ENCODE measurements around the gene JARID2.

JARID2 gene

GRCh38 chr6:15507221-15507620 lies 261.4 kb downstream of the JARID2 start:
- H3K27ac ChIP-seq (ENCODE audit: low read depth in 2 of 2, low read length in 2 of 2), result no peak overlapping the region
- no peaks in the 10 kb centered on the region for H3K27me3 ChIP-seq (ENCODE audit: control insufficient read depth in 2 of 2, insufficient read depth in 2 of 2, low read length in 2 of 2)
- H3K4me3 ChIP-seq (ENCODE audit: low read length in 2 of 2), result no peak overlapping the region
- H3K9ac ChIP-seq (ENCODE audit: low read depth in 1 of 2, low read length in 2 of 2), result no peak overlapping the region
- H3K4me1 ChIP-seq (ENCODE audit: control insufficient read depth in 2 of 2, insufficient read depth in 2 of 2, low read length in 2 of 2), result peaks cover 0 to 3% of the 10 kb centered on the region in 2 donors
- no peaks in the 10 kb centered on the region for H3K9me3 ChIP-seq (ENCODE audit: control insufficient read depth in 2 of 2, low read length in 2 of 2)
- peaks cover 42 to 59% of the 10 kb centered on the region in 2 donors for H3K36me3 ChIP-seq (ENCODE audit: control insufficient read depth in 2 of 2, insufficient read depth in 2 of 2, low read length in 2 of 2)

GRCh38 chr6:15507746-15508145 lies 261.9 kb downstream of the JARID2 start:
- peaks cover 0 to 3% of the 10 kb centered on the region in 2 donors for H3K4me1 ChIP-seq (ENCODE audit: control insufficient read depth in 2 of 2, insufficient read depth in 2 of 2, low read length in 2 of 2)
- H3K27ac ChIP-seq (ENCODE audit: low read depth in 2 of 2, low read length in 2 of 2), result no peak overlapping the region
- no peaks in the 10 kb centered on the region for H3K9me3 ChIP-seq (ENCODE audit: control insufficient read depth in 2 of 2, low read length in 2 of 2)
- peaks cover 42 to 56% of the 10 kb centered on the region in 2 donors for H3K36me3 ChIP-seq (ENCODE audit: control insufficient read depth in 2 of 2, insufficient read depth in 2 of 2, low read length in 2 of 2)
- H3K4me3 ChIP-seq (ENCODE audit: low read length in 2 of 2), result no peak overlapping the region
- no peaks in the 10 kb centered on the region for H3K27me3 ChIP-seq (ENCODE audit: control insufficient read depth in 2 of 2, insufficient read depth in 2 of 2, low read length in 2 of 2)
- H3K9ac ChIP-seq (ENCODE audit: low read depth in 1 of 2, low read length in 2 of 2), result no peak overlapping the region

GRCh38 chr6:15508441-15508871 lies 262.6 kb downstream of the JARID2 start:
- H3K9me3 ChIP-seq (ENCODE audit: control insufficient read depth in 2 of 2, low read length in 2 of 2), result no peaks in the 10 kb centered on the region
- H3K4me1 ChIP-seq (ENCODE audit: control insufficient read depth in 2 of 2, insufficient read depth in 2 of 2, low read length in 2 of 2), result peaks cover 0 to 3% of the 10 kb centered on the region in 2 donors
- H3K9ac ChIP-seq (ENCODE audit: low read depth in 1 of 2, low read length in 2 of 2), result no peak overlapping the region
- no peak overlapping the region for H3K4me3 ChIP-seq (ENCODE audit: low read length in 2 of 2)
- H3K36me3 ChIP-seq (ENCODE audit: control insufficient read depth in 2 of 2, insufficient read depth in 2 of 2, low read length in 2 of 2), result peaks cover 47 to 60% of the 10 kb centered on the region in 2 donors
- no peak overlapping the region for H3K27ac ChIP-seq (ENCODE audit: low read depth in 2 of 2, low read length in 2 of 2)
- H3K27me3 ChIP-seq (ENCODE audit: control insufficient read depth in 2 of 2, insufficient read depth in 2 of 2, low read length in 2 of 2), result no peaks in the 10 kb centered on the region

GRCh38 chr6:15508931-15509330 lies 263.1 kb downstream of the JARID2 start:
- no peaks in the 10 kb centered on the region for H3K27me3 ChIP-seq (ENCODE audit: control insufficient read depth in 2 of 2, insufficient read depth in 2 of 2, low read length in 2 of 2)
- H3K9me3 ChIP-seq (ENCODE audit: control insufficient read depth in 2 of 2, low read length in 2 of 2), result no peaks in the 10 kb centered on the region
- H3K4me3 ChIP-seq (ENCODE audit: low read length in 2 of 2), result no peak overlapping the region
- peaks cover 49 to 65% of the 10 kb centered on the region in 2 donors for H3K36me3 ChIP-seq (ENCODE audit: control insufficient read depth in 2 of 2, insufficient read depth in 2 of 2, low read length in 2 of 2)
- no peak overlapping the region for H3K9ac ChIP-seq (ENCODE audit: low read depth in 1 of 2, low read length in 2 of 2)
- no peak overlapping the region for H3K27ac ChIP-seq (ENCODE audit: low read depth in 2 of 2, low read length in 2 of 2)
- H3K4me1 ChIP-seq (ENCODE audit: control insufficient read depth in 2 of 2, insufficient read depth in 2 of 2, low read length in 2 of 2), result peaks cover 0 to 3% of the 10 kb centered on the region in 2 donors

GRCh38 chr6:15509335-15509933 lies 263.6 kb downstream of the JARID2 start:
- Histone ChIP-seq H3K27ac (ENCODE audit: low read depth in 2 of 2, low read length in 2 of 2) (no peak overlapping the region), H3K4me3 (ENCODE audit: low read length in 2 of 2) (no peak overlapping the region), H3K9me3 (ENCODE audit: control insufficient read depth in 2 of 2, low read length in 2 of 2) (no peaks in the 10 kb centered on the region), H3K36me3 (ENCODE audit: control insufficient read depth in 2 of 2, insufficient read depth in 2 of 2, low read length in 2 of 2) (peaks cover 52 to 70% of the 10 kb centered on the region in 2 donors), H3K9ac (ENCODE audit: low read depth in 1 of 2, low read length in 2 of 2) (no peak overlapping the region), H3K27me3 (ENCODE audit: control insufficient read depth in 2 of 2, insufficient read depth in 2 of 2, low read length in 2 of 2) (no peaks in the 10 kb centered on the region), H3K4me1 (ENCODE audit: control insufficient read depth in 2 of 2, insufficient read depth in 2 of 2, low read length in 2 of 2) (peaks cover 0 to 3% of the 10 kb centered on the region in 2 donors)

GRCh38 chr6:15510121-15510520 lies 264.3 kb downstream of the JARID2 start:
- Histone ChIP-seq H3K27ac (ENCODE audit: low read depth in 2 of 2, low read length in 2 of 2) (no peak overlapping the region), H3K9ac (ENCODE audit: low read depth in 1 of 2, low read length in 2 of 2) (no peak overlapping the region), H3K36me3 (ENCODE audit: control insufficient read depth in 2 of 2, insufficient read depth in 2 of 2, low read length in 2 of 2) (peaks cover 53 to 76% of the 10 kb centered on the region in 2 donors), H3K4me3 (ENCODE audit: low read length in 2 of 2) (no peak overlapping the region), H3K9me3 (ENCODE audit: control insufficient read depth in 2 of 2, low read length in 2 of 2) (no peaks in the 10 kb centered on the region), H3K27me3 (ENCODE audit: control insufficient read depth in 2 of 2, insufficient read depth in 2 of 2, low read length in 2 of 2) (no peaks in the 10 kb centered on the region), H3K4me1 (ENCODE audit: control insufficient read depth in 2 of 2, insufficient read depth in 2 of 2, low read length in 2 of 2) (peaks cover 0 to 3% of the 10 kb centered on the region in 2 donors)

- Histone ChIP-seq H3K9me3 (ENCODE audit: control insufficient read depth in 2 of 2, low read length in 2 of 2) (no peaks in the 10 kb centered on the region), H3K27me3 (ENCODE audit: control insufficient read depth in 2 of 2, insufficient read depth in 2 of 2, low read length in 2 of 2) (no peaks in the 10 kb centered on the region), H3K4me1 (ENCODE audit: control insufficient read depth in 2 of 2, insufficient read depth in 2 of 2, low read length in 2 of 2) (peaks cover 0 to under 1% of the 10 kb centered on the region in 2 donors), H3K36me3 (ENCODE audit: control insufficient read depth in 2 of 2, insufficient read depth in 2 of 2, low read length in 2 of 2) (peaks cover 51 to 73% of the 10 kb centered on the region in 2 donors), H3K4me3 (ENCODE audit: low read length in 2 of 2) (no peak overlapping the region), H3K9ac (ENCODE audit: low read depth in 1 of 2, low read length in 2 of 2) (no peak overlapping the region), H3K27ac (ENCODE audit: low read depth in 2 of 2, low read length in 2 of 2) (no peak overlapping the region)
Measured at GRCh38 chr6:15510536-15511247, 264.8 kb downstream of the JARID2 start.

- no peaks in the 10 kb centered on the region for H3K27me3 ChIP-seq (ENCODE audit: control insufficient read depth in 2 of 2, insufficient read depth in 2 of 2, low read length in 2 of 2)
- no peaks in the 10 kb centered on the region for H3K4me1 ChIP-seq (ENCODE audit: control insufficient read depth in 2 of 2, insufficient read depth in 2 of 2, low read length in 2 of 2)
- no peak overlapping the region for H3K9ac ChIP-seq (ENCODE audit: low read depth in 1 of 2, low read length in 2 of 2)
- H3K4me3 ChIP-seq (ENCODE audit: low read length in 2 of 2), result no peak overlapping the region
- no peak overlapping the region for H3K27ac ChIP-seq (ENCODE audit: low read depth in 2 of 2, low read length in 2 of 2)
- H3K9me3 ChIP-seq (ENCODE audit: control insufficient read depth in 2 of 2, low read length in 2 of 2), result no peaks in the 10 kb centered on the region
- peaks cover 45 to 67% of the 10 kb centered on the region in 2 donors for H3K36me3 ChIP-seq (ENCODE audit: control insufficient read depth in 2 of 2, insufficient read depth in 2 of 2, low read length in 2 of 2)
Measured at GRCh38 chr6:15511248-15512125, 265.6 kb downstream of the JARID2 start.

- Histone ChIP-seq H3K4me1 (ENCODE audit: control insufficient read depth in 2 of 2, insufficient read depth in 2 of 2, low read length in 2 of 2) (no peaks in the 10 kb centered on the region), H3K9me3 (ENCODE audit: control insufficient read depth in 2 of 2, low read length in 2 of 2) (no peaks in the 10 kb centered on the region), H3K36me3 (ENCODE audit: control insufficient read depth in 2 of 2, insufficient read depth in 2 of 2, low read length in 2 of 2) (peaks cover 40 to 64% of the 10 kb centered on the region in 2 donors), H3K27me3 (ENCODE audit: control insufficient read depth in 2 of 2, insufficient read depth in 2 of 2, low read length in 2 of 2) (no peaks in the 10 kb centered on the region), H3K4me3 (ENCODE audit: low read length in 2 of 2) (no peak overlapping the region), H3K9ac (ENCODE audit: low read depth in 1 of 2, low read length in 2 of 2) (no peak overlapping the region), H3K27ac (ENCODE audit: low read depth in 2 of 2, low read length in 2 of 2) (no peak overlapping the region)
Measured at GRCh38 chr6:15512126-15512525, 266.3 kb downstream of the JARID2 start.

GRCh38 chr6:15512721-15513120 lies 266.9 kb downstream of the JARID2 start:
- H3K9me3 ChIP-seq (ENCODE audit: control insufficient read depth in 2 of 2, low read length in 2 of 2), result no peaks in the 10 kb centered on the region

More at GRCh38 chr6:15512721-15513120, 266.9 kb downstream of the JARID2 start:
- Histone ChIP-seq H3K4me1 (ENCODE audit: control insufficient read depth in 2 of 2, insufficient read depth in 2 of 2, low read length in 2 of 2) (no peaks in the 10 kb centered on the region), H3K36me3 (ENCODE audit: control insufficient read depth in 2 of 2, insufficient read depth in 2 of 2, low read length in 2 of 2) (peaks cover 40 to 62% of the 10 kb centered on the region in 2 donors), H3K27me3 (ENCODE audit: control insufficient read depth in 2 of 2, insufficient read depth in 2 of 2, low read length in 2 of 2) (no peaks in the 10 kb centered on the region), H3K4me3 (ENCODE audit: low read length in 2 of 2) (no peak overlapping the region), H3K27ac (ENCODE audit: low read depth in 2 of 2, low read length in 2 of 2) (no peak overlapping the region), H3K9ac (ENCODE audit: low read depth in 1 of 2, low read length in 2 of 2) (no peak overlapping the region)
